Body of pancreas (tissue), 4 donors: ENCODE data around the gene PTPRM. TPM values are rescaled to one million over a fixed set of nuclear protein-coding genes. Genes with fewer than 3 reads are reported as not detected.

Experiments
- ATAC-seq: fragments of 150-250 bp; one replicate; pipeline ENCODE4 v1.9.1; 2016
- DNase-seq, 4 donors: peaks; one replicate each; pipeline ENCODE4 v3.0.0-alpha.2; 2019
- H3K27ac ChIP-seq, 4 donors: fragments of 200-600 bp; sonication (generic); 1 replicate in 3 of 4; 2 replicates in 1 of 4; pipeline versions ENCODE4 v1.5.1 to v1.6.1; 2016 to 2019; ENCODE audit warnings: mild to moderate bottlenecking in 1 of 4, mixed read lengths in 1 of 4, moderate library complexity in 1 of 4
- H3K27me3 ChIP-seq, 2 donors: fragments of 200-600 bp; sonication (generic); one replicate each; pipeline ENCODE4 v1.6.0; 2016; ENCODE audit warnings: mild to moderate bottlenecking in 1 of 2
- H3K36me3 ChIP-seq, 2 donors: fragments of 200-600 bp; sonication (generic); replicated peaks in 1 of 2; 2 replicates each; pipeline ENCODE4 v1.5.1; 2016; ENCODE audit warnings: low read depth in 2 of 2; ENCODE audit not compliant: insufficient read depth in 1 of 2
- H3K4me1 ChIP-seq: fragments of 200-600 bp; sonication (generic); one replicate; pipeline ENCODE4 v1.6.0; 2016
- H3K4me3 ChIP-seq, 2 donors: fragments of 200-600 bp; sonication (generic); 1 replicate in 1 of 2; 2 replicates in 1 of 2; pipeline ENCODE4 v1.5.1; 2016 to 2019
- H3K9me3 ChIP-seq, 3 donors: fragments of 200-600 bp; sonication (generic); 1 replicate in 2 of 3; 2 replicates in 1 of 3; pipeline ENCODE4 v1.5.1; 2016
- CTCF ChIP-seq, 7 experiments: fragments of 450-650 bp in 4 of 7; fragments of 200-600 bp in 3 of 7; sonication (generic) in 3 of 7; IDR thresholded peaks; one replicate each; pipeline ENCODE4 v1.5.1; 2016 to 2019; ENCODE audit warnings: antibody characterized with exemption in 7 of 7
- POLR2A ChIP-seq, 3 donors: fragments of 450-650 bp; IDR thresholded peaks; one replicate each; pipeline ENCODE4 v1.6.1; 2016; ENCODE audit warnings: antibody characterized with exemption in 3 of 3, mild to moderate bottlenecking in 2 of 3
- WGBS, 2 donors: methylation state at CpG; one replicate each; pipeline ENCODE4 v1.1.5; 2017; 5-methylcytosine and 5-hydroxymethylcytosine counted together
- intact Hi-C: fragments of 100-400 bp; cut with DNase I; formaldehyde crosslinking; loops from one replicate; pipeline ENCODE4 v1.15.1; 2023
- total RNA-seq, 2 donors: library from RNA; depleted of rRNA; stranded (reverse); fragments of >200 nt; gene quantifications; one replicate each; pipeline ENCODE4 v1.1.0, GENCODE V29; 2016

PTPRM gene
- total RNA-seq, 2 donors from 2014 or later, result 38.2 to 48.0 TPM

GRCh38 chr18:8174771-8175170 lies 607.7 kb downstream of the PTPRM start:
- no peak for DNase-seq
- Histone ChIP-seq H3K27me3 (no peaks in the 10 kb centered on the region), H3K27ac (no peak overlapping the region), H3K4me1 (peaks cover 27% of the 10 kb centered on the region), H3K36me3 (no peaks in the 10 kb centered on the region), H3K9me3 (no peaks in the 10 kb centered on the region), H3K4me3 (no peak overlapping the region)
- 56 to 70% methylated on average over 2 of the region's 2 CpGs for WGBS, 2 donors
- TF ChIP-seq POLR2A (IDR thresholded peaks at IDR 0.05) (no peak), CTCF (IDR thresholded peaks at IDR 0.05) (no peak)
- no peak for ATAC-seq
- intact Hi-C loops, result no loop called here

- WGBS, 2 donors, result 80 to 83% methylated on average over 7 of the region's 7 CpGs
- intact Hi-C loops, result no loop called here
- Histone ChIP-seq H3K36me3 (no peaks in the 10 kb centered on the region), H3K27ac (peak overlapping the region in 2 of 4 donors; percentile 3 to 62), H3K27me3 (no peaks in the 10 kb centered on the region), H3K9me3 (no peaks in the 10 kb centered on the region), H3K4me1 (peaks cover 27% of the 10 kb centered on the region), H3K4me3 (no peak overlapping the region)
- ATAC-seq, result no peak
- TF ChIP-seq POLR2A (IDR thresholded peaks at IDR 0.05) (no peak), CTCF (IDR thresholded peaks at IDR 0.05) (no peak)
- no peak for DNase-seq
Observed at GRCh38 chr18:8175501-8176061, 608.5 kb downstream of the PTPRM start.

GRCh38 chr18:8176109-8176508 lies 609.0 kb downstream of the PTPRM start:
- 13 to 18% methylated on average over 3 of the region's 3 CpGs for WGBS, 2 donors
- no peak for ATAC-seq
- H3K36me3 ChIP-seq, result no peaks in the 10 kb centered on the region
- DNase-seq, result no peak
- H3K27me3 ChIP-seq, result no peaks in the 10 kb centered on the region
- no peaks in the 10 kb centered on the region for H3K9me3 ChIP-seq
- H3K27ac ChIP-seq, result peak overlapping the region in 2 of 4 donors; percentile 3 to 62
- intact Hi-C loops, result no loop called here
- no peak for TF ChIP-seq POLR2A (IDR thresholded peaks at IDR 0.05)
- no peak for TF ChIP-seq CTCF (IDR thresholded peaks at IDR 0.05)
- H3K4me3 ChIP-seq, result no peak overlapping the region
- peaks cover 27% of the 10 kb centered on the region for H3K4me1 ChIP-seq

GRCh38 chr18:8176554-8176953 lies 609.4 kb downstream of the PTPRM start:
- ATAC-seq (peak; percentile 58), DNase-seq (peak; percentile 33 to 62 (median 56))
- peak overlapping the region in 2 of 4 donors; percentile 3 to 62 for H3K27ac ChIP-seq
- peaks cover 27% of the 10 kb centered on the region for H3K4me1 ChIP-seq
- H3K36me3 ChIP-seq, result no peaks in the 10 kb centered on the region
- H3K9me3 ChIP-seq, result no peaks in the 10 kb centered on the region
- TF ChIP-seq CTCF (IDR thresholded peaks at IDR 0.05), result no peak
- intact Hi-C loops, result no loop called here
- H3K27me3 ChIP-seq, result no peaks in the 10 kb centered on the region
- 23 to 32% methylated on average over 4 of the region's 4 CpGs for WGBS, 2 donors
- no peak overlapping the region for H3K4me3 ChIP-seq

- TF ChIP-seq CTCF (IDR thresholded peaks at IDR 0.05) (no peak), POLR2A (IDR thresholded peaks at IDR 0.05) (no peak)
- DNase-seq, result peak; percentile 50 to 64 (median 64)
- WGBS, 2 donors, result 21 to 34% methylated on average over 3 of the region's 3 CpGs
- Histone ChIP-seq H3K4me1 (peaks cover 27% of the 10 kb centered on the region), H3K36me3 (no peaks in the 10 kb centered on the region), H3K9me3 (no peaks in the 10 kb centered on the region), H3K27me3 (no peaks in the 10 kb centered on the region), H3K4me3 (no peak overlapping the region), H3K27ac (peak overlapping the region in 1 of 4 donors; percentile 62)
- peak; percentile 88 for ATAC-seq
- intact Hi-C loops, result no loop called here
Observed at GRCh38 chr18:8177330-8178016, 610.4 kb downstream of the PTPRM start.
